HG03108 (cell line): ENCODE results near the gene COASY.
"Not testable (repeated sequence)": the region's sequence is repeated elsewhere in the genome, so short reads cannot be mapped to it uniquely, and the experiment has no call there.

Experiments used
- ATAC-seq: cut with Tn5 transposase; IDR thresholded peaks from one replicate; pipeline ENCODE4 v1.9.1; 2021; ENCODE audit warnings: moderate library complexity; ENCODE audit not compliant: unreplicated experiment

The COASY gene

GRCh38 chr17:42552736-42553135, 9.2 kb upstream of the COASY start, which contains the start of gene HSD17B1:
HSD17B1 (plus strand) TSS chr17:42552923; CDS start chr17:42552934, 11 bp downstream.
- ATAC-seq, result not testable (repeated sequence)

GRCh38 chr17:42553161-42553818, 8.7 kb upstream of the COASY start:
- no peak for ATAC-seq

GRCh38 chr17:42553866-42554249, 8.1 kb upstream of the COASY start:
- ATAC-seq, result no peak

GRCh38 chr17:42554250-42555121, 7.5 kb upstream of the COASY start:
- peak; percentile 77 for ATAC-seq

- no peak for ATAC-seq
These were observed 6.8 kb upstream of the COASY start for GRCh38 chr17:42555122-42555622.

- not testable (repeated sequence) for ATAC-seq
These were observed 5.9 kb upstream of the COASY start for GRCh38 chr17:42555961-42556617.

- ATAC-seq, result no peak
These were observed 2.9 kb upstream of the COASY start for GRCh38 chr17:42559075-42559474.

- ATAC-seq, result no peak
These were observed 1.7 kb upstream of the COASY start for GRCh38 chr17:42560246-42560645.

GRCh38 chr17:42562388-42563142, 617 bp downstream of the COASY start:
- ATAC-seq, result no peak

- no peak for ATAC-seq
These were observed 1.2 kb downstream of the COASY start for GRCh38 chr17:42563143-42563509.

GRCh38 chr17:42563543-42563942, 1.6 kb downstream of the COASY start:
- ATAC-seq, result no peak

- ATAC-seq, result no peak
These were observed 2.0 kb downstream of the COASY start for GRCh38 chr17:42563950-42564349.

- no peak for ATAC-seq
These were observed 3.0 kb downstream of the COASY start for GRCh38 chr17:42564815-42565522.

GRCh38 chr17:42565523-42566214, 3.7 kb downstream of the COASY start:
- ATAC-seq, result no peak

- no peak for ATAC-seq
These were observed 4.4 kb downstream of the COASY start for GRCh38 chr17:42566215-42566882.

- ATAC-seq, result peak; percentile 43
These were observed 5.1 kb downstream of the COASY start, which contains the start of gene MLX for GRCh38 chr17:42566883-42567573. MLX (plus strand) TSS chr17:42567100; CDS start chr17:42567125, 25 bp downstream.

GRCh38 chr17:42568341-42569111, 6.6 kb downstream of the COASY start:
- no peak for ATAC-seq
